ENCODE measurements around the gene ZNF281.
A peak's percentile ranks its signal among the peaks of the same experiment; 100 is the strongest.

Gene ZNF281

GRCh38 chr1:200437088-200437487 lies 27.3 kb upstream of the ZNF281 start:
- Histone ChIP-seq H4K20me1 (ENCODE audit: insufficient read depth, low read length) (no peaks in the 10 kb centered on the region), H3K9ac (ENCODE audit: low read length) (0 out of 2 replicates have a peak overlapping the region, but pooled peaks have one; percentile 59), H3K27me3 (ENCODE audit: low read depth, low read length) (no peaks in the 10 kb centered on the region), H2AFZ (ENCODE audit: low read depth, low read length) (peak overlapping the region; percentile 97), H3K4me1 (ENCODE audit: low read length) (peaks cover 20% of the 10 kb centered on the region), H3K36me3 (replicated peaks; ENCODE audit: low read depth, low read length) (no peaks in the 10 kb centered on the region), H3K4me3 (ENCODE audit: low read length) (0 out of 2 replicates have a peak overlapping the region, but pooled peaks have one; percentile 66), H3K9me3 (ENCODE audit: insufficient read depth, low read length) (no peaks in the 10 kb centered on the region), H3K79me2 (ENCODE audit: low read length) (no peaks in the 10 kb centered on the region), H3K27ac (ENCODE audit: low read length) (no peak overlapping the region), H3K4me2 (ENCODE audit: low read length) (peak overlapping the region; percentile 88)
- TF ChIP-seq CTCF (IDR thresholded peaks at IDR 0.05; ENCODE audit: low read depth, low read length) = no peak
- no peak for TF ChIP-seq EZH2phosphoT487 (IDR thresholded peaks at IDR 0.05; ENCODE audit: low read depth)

DNA sequence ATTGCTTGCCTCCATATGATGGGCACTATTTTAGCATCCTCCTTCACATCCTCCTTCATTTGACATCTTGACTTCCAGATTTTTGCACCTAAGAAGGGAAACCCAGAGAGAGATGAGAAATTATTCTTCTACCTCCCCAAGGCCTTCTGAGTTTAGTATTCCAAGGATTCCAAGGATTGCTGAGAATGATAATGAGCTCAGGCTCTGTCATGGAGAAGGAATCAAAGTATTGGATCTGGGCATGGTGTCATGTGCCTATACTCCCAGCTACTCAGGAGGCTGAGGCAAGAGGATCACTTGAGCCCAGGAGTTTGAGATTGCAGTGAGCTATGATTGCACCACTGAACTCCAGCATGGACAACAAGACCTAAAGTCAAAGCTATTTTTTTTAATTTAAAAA lies 26.6 kb upstream of the ZNF281 start:
- Histone ChIP-seq H3K9ac (ENCODE audit: low read length) (no peak overlapping the region), H3K36me3 (replicated peaks; ENCODE audit: low read depth, low read length) (no peaks in the 10 kb centered on the region), H4K20me1 (ENCODE audit: insufficient read depth, low read length) (no peaks in the 10 kb centered on the region), H2AFZ (ENCODE audit: low read depth, low read length) (no peak overlapping the region), H3K27me3 (ENCODE audit: low read depth, low read length) (no peaks in the 10 kb centered on the region), H3K4me1 (ENCODE audit: low read length) (peaks cover 15% of the 10 kb centered on the region), H3K9me3 (ENCODE audit: insufficient read depth, low read length) (no peaks in the 10 kb centered on the region), H3K4me3 (ENCODE audit: low read length) (no peak overlapping the region), H3K27ac (ENCODE audit: low read length) (no peak overlapping the region), H3K4me2 (ENCODE audit: low read length) (no peak overlapping the region), H3K79me2 (ENCODE audit: low read length) (no peaks in the 10 kb centered on the region)
- TF ChIP-seq EZH2phosphoT487 (IDR thresholded peaks at IDR 0.05; ENCODE audit: low read depth) = no peak
- no peak for TF ChIP-seq CTCF (IDR thresholded peaks at IDR 0.05; ENCODE audit: low read depth, low read length)

GRCh38 chr1:200435200-200435780 lies 25.5 kb upstream of the ZNF281 start:
- TF ChIP-seq CTCF (IDR thresholded peaks at IDR 0.05; ENCODE audit: low read depth, low read length) (no peak), EZH2phosphoT487 (IDR thresholded peaks at IDR 0.05; ENCODE audit: low read depth) (no peak)
- no peak overlapping the region for H2AFZ ChIP-seq (ENCODE audit: low read depth, low read length)
- no peaks in the 10 kb centered on the region for H3K9me3 ChIP-seq (ENCODE audit: insufficient read depth, low read length)
- H3K4me3 ChIP-seq (ENCODE audit: low read length) = no peak overlapping the region
- no peaks in the 10 kb centered on the region for H3K27me3 ChIP-seq (ENCODE audit: low read depth, low read length)
- no peak overlapping the region for H3K9ac ChIP-seq (ENCODE audit: low read length)
- no peaks in the 10 kb centered on the region for H3K36me3 ChIP-seq (replicated peaks; ENCODE audit: low read depth, low read length)
- H3K27ac ChIP-seq (ENCODE audit: low read length) = no peak overlapping the region
- H3K79me2 ChIP-seq (ENCODE audit: low read length) = no peaks in the 10 kb centered on the region
- no peak overlapping the region for H3K4me2 ChIP-seq (ENCODE audit: low read length)
- peaks cover 10% of the 10 kb centered on the region for H3K4me1 ChIP-seq (ENCODE audit: low read length)
- H4K20me1 ChIP-seq (ENCODE audit: insufficient read depth, low read length) = no peaks in the 10 kb centered on the region

GRCh38 chr1:200433586-200433985 lies 23.8 kb upstream of the ZNF281 start:
- Histone ChIP-seq H3K4me3 (ENCODE audit: low read length) (no peak overlapping the region), H3K27ac (ENCODE audit: low read length) (no peak overlapping the region), H4K20me1 (ENCODE audit: insufficient read depth, low read length) (no peaks in the 10 kb centered on the region), H3K79me2 (ENCODE audit: low read length) (no peaks in the 10 kb centered on the region), H3K36me3 (replicated peaks; ENCODE audit: low read depth, low read length) (no peaks in the 10 kb centered on the region), H2AFZ (ENCODE audit: low read depth, low read length) (no peak overlapping the region), H3K4me1 (ENCODE audit: low read length) (peaks cover 20% of the 10 kb centered on the region), H3K9me3 (ENCODE audit: insufficient read depth, low read length) (no peaks in the 10 kb centered on the region), H3K9ac (ENCODE audit: low read length) (no peak overlapping the region), H3K27me3 (ENCODE audit: low read depth, low read length) (no peaks in the 10 kb centered on the region), H3K4me2 (ENCODE audit: low read length) (no peak overlapping the region)
- TF ChIP-seq CTCF (IDR thresholded peaks at IDR 0.05; ENCODE audit: low read depth, low read length) (no peak), EZH2phosphoT487 (IDR thresholded peaks at IDR 0.05; ENCODE audit: low read depth) (no peak)
